ENCODE results near the gene BLACAT1.

The BLACAT1 gene

GRCh38 chr1:205502992-205503391 lies 47.1 kb upstream of the BLACAT1 start:
- Histone ChIP-seq H3K4me1 (ENCODE audit: insufficient read depth, low read length) (peaks cover 22% of the 10 kb centered on the region), H3K4me3 (ENCODE audit: low read depth in 1 of 2, low read length in 2 of 2) (no peak overlapping the region), H3K9me3 (ENCODE audit: insufficient read depth, low read length, severe bottlenecking) (no peaks in the 10 kb centered on the region), H3K27ac (ENCODE audit: low read length) (no peak overlapping the region), H3K4me2 (ENCODE audit: insufficient read depth, low read length) (no peak overlapping the region), H3K9ac (ENCODE audit: low read depth, low read length) (no peak overlapping the region), H4K20me1 (ENCODE audit: insufficient read depth, low read length) (peaks cover 9% of the 10 kb centered on the region), H3K36me3 (ENCODE audit: insufficient read depth, low read length) (no peaks in the 10 kb centered on the region), H3K79me2 (ENCODE audit: insufficient read depth, low read length) (no peaks in the 10 kb centered on the region), H2AFZ (ENCODE audit: low read depth, low read length) (no peak overlapping the region), H3K27me3 (ENCODE audit: insufficient read depth, low read length, poor library complexity) (peaks cover 24% of the 10 kb centered on the region)
- no peak for TF ChIP-seq EZH2 (IDR thresholded peaks at IDR 0.05; ENCODE audit: borderline replicate concordance, low read depth, low read length, severe bottlenecking)
- ATAC-seq (ENCODE audit: insufficient read depth, low read depth) (no peak), DNase-seq (no peak)

GRCh38 chr1:205502111-205502810 lies 46.4 kb upstream of the BLACAT1 start:
- H3K9me3 ChIP-seq (ENCODE audit: insufficient read depth, low read length, severe bottlenecking) = no peaks in the 10 kb centered on the region
- H3K27me3 ChIP-seq (ENCODE audit: insufficient read depth, low read length, poor library complexity) = peaks cover 24% of the 10 kb centered on the region
- H3K36me3 ChIP-seq (ENCODE audit: insufficient read depth, low read length) = no peaks in the 10 kb centered on the region
- no peak overlapping the region for H3K4me3 ChIP-seq (ENCODE audit: low read depth in 1 of 2, low read length in 2 of 2)
- H3K27ac ChIP-seq (ENCODE audit: low read length) = no peak overlapping the region
- TF ChIP-seq CTCF (IDR thresholded peaks at IDR 0.05; ENCODE audit: borderline replicate concordance, extremely low read depth, low read length, poor library complexity, severe bottlenecking) = no peak
- TF ChIP-seq EZH2 (IDR thresholded peaks at IDR 0.05; ENCODE audit: borderline replicate concordance, low read depth, low read length, severe bottlenecking) = no peak
- H2AFZ ChIP-seq (ENCODE audit: low read depth, low read length) = no peak overlapping the region
- H3K9ac ChIP-seq (ENCODE audit: low read depth, low read length) = no peak overlapping the region
- DNase-seq (no peak), ATAC-seq (ENCODE audit: insufficient read depth, low read depth) (no peak)
- H3K79me2 ChIP-seq (ENCODE audit: insufficient read depth, low read length) = no peaks in the 10 kb centered on the region
- peaks cover 9% of the 10 kb centered on the region for H4K20me1 ChIP-seq (ENCODE audit: insufficient read depth, low read length)
- H3K4me1 ChIP-seq (ENCODE audit: insufficient read depth, low read length) = peaks cover 22% of the 10 kb centered on the region
- no peak overlapping the region for H3K4me2 ChIP-seq (ENCODE audit: insufficient read depth, low read length)

- H3K4me3 ChIP-seq (ENCODE audit: low read depth in 1 of 2, low read length in 2 of 2) = no peak overlapping the region
- no peak overlapping the region for H3K27ac ChIP-seq (ENCODE audit: low read length)
- no peaks in the 10 kb centered on the region for H3K9me3 ChIP-seq (ENCODE audit: insufficient read depth, low read length, severe bottlenecking)
- ATAC-seq (ENCODE audit: insufficient read depth, low read depth) (no peak), DNase-seq (no peak)
- no peak overlapping the region for H2AFZ ChIP-seq (ENCODE audit: low read depth, low read length)
- H3K36me3 ChIP-seq (ENCODE audit: insufficient read depth, low read length) = no peaks in the 10 kb centered on the region
- H4K20me1 ChIP-seq (ENCODE audit: insufficient read depth, low read length) = 0 out of 2 replicates have a peak, but pooled peaks cover under 1% of the 10 kb centered on the region
- H3K27me3 ChIP-seq (ENCODE audit: insufficient read depth, low read length, poor library complexity) = peaks cover 19% of the 10 kb centered on the region
- H3K4me1 ChIP-seq (ENCODE audit: insufficient read depth, low read length) = peaks cover 18% of the 10 kb centered on the region
- no peak overlapping the region for H3K9ac ChIP-seq (ENCODE audit: low read depth, low read length)
- H3K79me2 ChIP-seq (ENCODE audit: insufficient read depth, low read length) = no peaks in the 10 kb centered on the region
- no peak for TF ChIP-seq CTCF (IDR thresholded peaks at IDR 0.05; ENCODE audit: borderline replicate concordance, extremely low read depth, low read length, poor library complexity, severe bottlenecking)
- no peak for TF ChIP-seq EZH2 (IDR thresholded peaks at IDR 0.05; ENCODE audit: borderline replicate concordance, low read depth, low read length, severe bottlenecking)
- H3K4me2 ChIP-seq (ENCODE audit: insufficient read depth, low read length) = no peak overlapping the region
These were observed 44.7 kb upstream of the BLACAT1 start for GRCh38 chr1:205500240-205501233.

- H3K27me3 ChIP-seq (ENCODE audit: insufficient read depth, low read length, poor library complexity) = peaks cover 12% of the 10 kb centered on the region
- no peak for TF ChIP-seq CTCF (IDR thresholded peaks at IDR 0.05; ENCODE audit: borderline replicate concordance, extremely low read depth, low read length, poor library complexity, severe bottlenecking)
- no peaks in the 10 kb centered on the region for H3K9me3 ChIP-seq (ENCODE audit: insufficient read depth, low read length, severe bottlenecking)
- no peak overlapping the region for H2AFZ ChIP-seq (ENCODE audit: low read depth, low read length)
- no peak overlapping the region for H3K4me3 ChIP-seq (ENCODE audit: low read depth in 1 of 2, low read length in 2 of 2)
- H3K79me2 ChIP-seq (ENCODE audit: insufficient read depth, low read length) = no peaks in the 10 kb centered on the region
- no peaks in the 10 kb centered on the region for H3K36me3 ChIP-seq (ENCODE audit: insufficient read depth, low read length)
- DNase-seq = no peak
- H3K9ac ChIP-seq (ENCODE audit: low read depth, low read length) = no peak overlapping the region
- H3K4me2 ChIP-seq (ENCODE audit: insufficient read depth, low read length) = no peak overlapping the region
- no peak for ATAC-seq (ENCODE audit: insufficient read depth, low read depth)
- H3K27ac ChIP-seq (ENCODE audit: low read length) = no peak overlapping the region
- H3K4me1 ChIP-seq (ENCODE audit: insufficient read depth, low read length) = peaks cover 10% of the 10 kb centered on the region
- H4K20me1 ChIP-seq (ENCODE audit: insufficient read depth, low read length) = no peaks in the 10 kb centered on the region
These were observed 43.9 kb upstream of the BLACAT1 start for GRCh38 chr1:205499789-205500188.
